ENCODE results near the gene MITF. TPM values are rescaled to one million over a fixed set of nuclear protein-coding genes. Genes with fewer than 3 reads are reported as not detected.
A peak's percentile ranks its signal among the peaks of the same experiment; 100 is the strongest.

MITF gene
- total RNA-seq, 1 experiment from 2014 or later = 4.0 TPM

DNA sequence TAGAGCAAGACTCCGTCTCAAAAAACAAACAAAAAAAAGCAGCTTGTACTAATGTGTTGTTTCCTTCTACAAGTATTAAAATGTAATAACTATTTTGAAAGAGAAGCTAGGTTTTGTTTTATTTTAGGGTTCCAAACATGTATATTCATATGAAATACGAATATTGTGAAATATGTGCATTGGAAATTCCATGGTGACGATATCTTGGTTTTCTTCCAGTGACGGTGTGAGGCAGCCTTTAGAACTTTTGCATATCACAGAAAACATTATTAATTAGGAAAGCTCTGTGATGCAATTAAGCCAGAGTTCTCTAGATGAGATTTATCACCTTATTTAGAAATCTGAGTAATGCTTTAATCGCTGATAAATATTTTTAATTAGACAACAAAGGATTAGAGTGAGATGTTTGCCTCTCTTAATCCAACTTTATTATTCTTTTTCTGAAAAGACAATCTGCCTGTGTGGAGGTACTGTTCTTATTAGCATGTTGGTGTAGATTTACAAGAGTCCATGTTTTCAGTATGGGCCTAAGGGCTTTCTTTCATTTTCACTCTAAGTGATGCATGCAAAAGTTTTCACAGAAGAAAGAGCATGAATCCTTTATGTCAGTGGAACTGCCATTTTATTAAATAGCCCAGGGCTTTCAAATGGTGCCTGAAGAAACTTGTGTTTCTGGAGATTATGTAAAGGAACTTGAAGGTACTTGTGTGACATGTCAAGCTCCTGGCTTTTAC, 222.6 kb downstream of the MITF start:
- peak; percentile 9 for DNase-seq (ENCODE audit: low read depth)

DNA sequence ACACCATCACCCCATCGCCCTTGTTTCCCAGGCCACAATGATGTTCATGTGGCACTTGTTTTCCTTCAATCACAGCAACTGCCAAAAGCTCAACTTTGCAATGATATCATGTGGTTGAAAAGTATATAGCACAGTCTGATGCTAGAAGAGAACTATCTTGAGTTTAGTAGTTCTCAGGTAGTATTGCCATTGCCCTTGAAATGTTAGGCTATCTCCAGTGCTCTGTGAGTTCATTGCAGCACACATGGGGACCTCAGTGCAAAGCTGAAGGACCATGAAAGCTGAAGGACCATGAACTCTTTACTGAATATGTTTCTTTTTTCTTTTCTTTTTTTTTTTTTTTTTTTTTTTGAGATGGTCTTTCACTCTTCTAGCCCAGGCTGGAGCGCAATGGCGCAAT, 224.4 kb downstream of the MITF start:
- DNase-seq (ENCODE audit: low read depth) = no peak

DNA sequence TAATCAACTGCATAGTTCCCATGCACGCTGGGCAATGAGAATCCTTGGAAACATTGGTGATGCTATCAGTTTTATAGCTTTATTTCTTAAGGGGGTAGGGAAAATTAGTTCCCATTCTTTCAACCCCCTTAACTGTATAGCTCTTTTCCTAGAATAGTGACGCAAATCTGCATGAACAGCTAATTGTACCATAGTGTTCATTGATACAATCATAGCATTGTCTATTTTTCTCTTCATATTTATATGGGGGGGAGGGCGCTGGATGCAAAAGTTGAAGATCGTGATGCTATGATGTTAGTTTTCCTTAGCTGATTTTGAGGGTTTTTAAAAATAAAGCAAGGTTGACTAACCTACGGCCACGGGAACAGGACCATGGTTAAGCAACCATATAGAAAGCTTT, 227.9 kb downstream of the MITF start:
- no peak for DNase-seq (ENCODE audit: low read depth)

DNA sequence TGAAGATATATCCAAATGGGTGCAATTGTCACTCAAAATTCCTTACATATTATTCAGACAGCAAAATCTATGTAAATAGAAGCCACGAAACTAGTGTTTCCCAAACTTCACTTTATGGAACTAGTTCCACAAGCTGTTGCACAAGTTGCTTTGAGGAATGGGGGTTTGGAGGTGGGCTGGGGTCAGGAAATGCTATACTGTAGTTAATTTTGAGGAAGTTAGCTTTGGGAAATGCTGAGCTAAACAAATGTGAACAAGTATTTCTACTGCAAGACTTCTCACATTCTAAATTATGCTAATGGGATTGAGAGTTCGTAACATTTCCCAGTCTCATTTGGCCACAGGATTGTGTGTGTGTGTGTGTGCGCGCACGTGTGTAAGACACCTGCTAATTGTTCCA, 231.6 kb downstream of the MITF start:
- no peak for DNase-seq (ENCODE audit: low read depth)

DNA sequence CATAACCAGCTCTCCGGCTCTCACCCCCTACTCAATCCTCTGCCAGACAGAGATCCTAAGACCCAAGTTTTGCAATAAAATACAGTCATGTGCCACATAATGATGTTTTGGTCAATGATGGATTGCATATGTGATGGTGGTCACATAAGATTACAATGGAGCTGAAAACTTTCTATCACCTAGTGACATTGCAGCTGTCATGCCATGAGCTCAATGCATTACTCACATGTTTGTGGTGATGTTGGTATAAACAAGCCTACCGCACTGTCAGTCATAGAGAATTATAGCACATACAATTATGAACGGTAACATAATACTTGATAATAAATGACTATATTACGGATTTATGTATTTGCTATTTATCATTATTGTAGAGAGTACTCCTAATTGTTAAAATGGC, 233.4 kb downstream of the MITF start:
- no peak for DNase-seq (ENCODE audit: low read depth)

DNA sequence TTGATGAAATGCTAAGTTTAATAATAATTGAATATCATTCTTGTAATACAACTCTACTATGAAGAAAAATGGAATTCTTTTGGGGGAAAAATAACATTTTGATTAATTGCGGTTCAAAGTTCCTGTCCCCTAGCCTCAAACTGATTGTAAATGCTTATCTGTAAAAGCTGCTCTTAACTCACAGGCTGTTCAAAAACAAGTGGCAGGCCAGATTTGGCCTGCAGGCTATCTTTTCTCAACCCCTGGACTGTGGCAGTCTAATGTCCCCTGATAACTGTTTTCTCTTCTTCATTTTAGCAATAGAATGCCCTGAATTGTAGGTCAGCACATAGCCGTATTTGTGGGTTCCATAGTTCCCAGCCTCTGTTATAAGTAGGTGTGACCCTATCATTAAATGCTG, 236.8 kb downstream of the MITF start:
- DNase-seq (ENCODE audit: low read depth) = no peak

DNA sequence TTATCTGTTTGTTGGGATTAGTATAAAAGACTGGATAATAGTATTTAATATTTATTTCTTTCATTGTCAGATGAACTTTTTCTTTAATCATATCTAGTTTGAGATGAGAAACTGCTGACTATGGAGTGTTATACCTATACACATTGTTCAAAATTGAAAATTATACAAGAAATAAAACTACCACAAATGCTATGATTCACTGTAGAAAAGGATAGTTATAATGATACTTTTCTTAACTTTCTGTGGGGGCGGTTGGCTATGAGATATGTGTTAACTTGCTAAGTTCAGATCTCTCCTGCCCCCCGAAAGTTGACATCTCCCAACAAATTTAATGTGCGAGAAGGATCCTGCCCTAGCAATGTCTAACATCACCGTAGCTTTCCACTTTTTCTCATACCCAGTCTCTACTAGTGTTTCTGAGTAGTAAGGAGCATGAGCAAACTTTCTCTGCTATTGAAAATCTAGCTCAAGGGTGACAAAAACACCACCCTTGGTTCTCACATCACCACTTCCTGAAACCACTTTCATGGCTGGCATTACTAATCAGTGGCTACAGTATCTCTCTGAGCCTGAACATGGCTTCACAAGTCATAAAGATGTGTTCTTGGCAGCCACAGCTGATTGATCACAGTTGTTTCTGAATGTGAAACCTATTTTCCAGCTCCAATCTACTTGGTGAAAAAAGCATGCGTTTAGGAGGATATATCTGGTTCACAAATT, 244.4 kb downstream of the MITF start:
- no peak for DNase-seq (ENCODE audit: low read depth)

DNA sequence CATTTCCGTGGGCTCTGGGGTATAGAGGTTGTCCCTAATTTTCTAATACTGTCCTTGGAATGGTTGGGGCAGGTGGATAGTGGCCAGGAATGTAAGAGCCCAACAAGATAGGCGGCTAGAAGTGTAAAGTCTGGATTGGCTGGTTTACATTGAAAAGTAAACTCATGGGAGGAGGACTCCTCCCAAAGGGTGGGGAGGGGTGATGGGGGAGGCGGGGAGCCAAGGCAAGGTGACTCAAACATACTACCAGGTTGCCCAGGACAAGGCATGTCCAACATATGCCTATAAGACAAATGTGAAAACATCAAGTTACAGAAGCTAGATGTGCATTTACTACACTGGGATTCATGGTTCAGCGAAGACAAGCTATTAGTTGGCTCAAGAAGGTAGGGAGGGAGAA, 246.0 kb downstream of the MITF start:
- DNase-seq (ENCODE audit: low read depth) = no peak

DNA sequence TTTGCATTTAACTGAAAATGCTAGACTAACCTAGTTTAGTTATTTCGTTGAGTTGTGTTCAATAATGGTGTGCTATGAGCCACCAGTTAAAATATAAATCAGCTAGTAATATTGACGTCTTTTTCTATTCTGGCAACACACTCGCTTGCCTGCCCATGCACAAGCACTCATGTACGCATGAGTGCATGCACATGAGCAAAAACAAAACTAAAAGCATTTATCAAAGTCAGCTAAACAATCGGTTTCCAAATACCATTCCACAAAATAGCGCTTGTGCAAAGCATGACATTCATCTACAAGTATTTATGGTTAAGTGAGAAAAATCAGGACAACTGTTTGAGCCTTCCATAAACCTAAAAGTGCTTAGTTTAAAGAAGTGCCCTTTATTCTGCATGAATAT, 247.2 kb downstream of the MITF start:
- DNase-seq (ENCODE audit: low read depth) = no peak

DNA sequence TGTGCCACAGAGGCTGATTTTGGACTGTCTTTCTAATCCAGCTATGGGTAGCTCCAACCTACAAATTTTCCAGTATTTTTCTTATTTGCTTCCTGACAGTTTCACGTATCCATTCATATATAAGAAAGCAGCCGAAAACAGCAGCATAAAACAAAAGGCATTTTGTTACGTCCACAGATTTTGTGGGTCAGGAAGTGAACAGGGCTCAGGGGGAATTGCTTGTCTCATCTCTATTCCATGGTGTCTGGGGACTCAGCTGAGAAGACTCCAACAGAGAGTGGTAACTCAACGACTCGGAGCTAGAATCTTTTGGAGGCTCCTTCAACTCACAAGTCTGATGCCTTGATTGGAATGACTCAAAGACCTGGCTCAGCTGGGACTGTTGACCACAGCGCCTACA, 248.6 kb downstream of the MITF start:
- DNase-seq (ENCODE audit: low read depth) = no peak

DNA sequence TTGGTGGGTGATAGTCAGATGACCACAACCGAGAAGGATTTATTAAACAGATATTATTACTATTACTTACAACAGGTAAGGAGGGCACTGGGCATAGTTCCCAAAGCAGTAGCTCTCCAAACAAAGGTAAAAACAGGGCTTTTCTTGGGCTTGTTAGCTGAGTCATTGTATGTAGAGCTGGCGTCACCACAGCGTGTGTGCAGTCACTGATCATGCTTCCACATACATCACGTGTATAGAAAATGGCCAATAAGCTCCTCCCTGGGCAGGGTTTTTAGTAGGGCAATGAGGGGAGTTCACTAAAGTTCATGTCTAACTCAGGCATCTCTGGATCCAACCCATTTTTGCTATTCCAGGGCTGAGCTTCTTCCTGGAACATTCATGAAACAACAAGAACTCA, 254.5 kb downstream of the MITF start:
- DNase-seq (ENCODE audit: low read depth) = no peak

DNA sequence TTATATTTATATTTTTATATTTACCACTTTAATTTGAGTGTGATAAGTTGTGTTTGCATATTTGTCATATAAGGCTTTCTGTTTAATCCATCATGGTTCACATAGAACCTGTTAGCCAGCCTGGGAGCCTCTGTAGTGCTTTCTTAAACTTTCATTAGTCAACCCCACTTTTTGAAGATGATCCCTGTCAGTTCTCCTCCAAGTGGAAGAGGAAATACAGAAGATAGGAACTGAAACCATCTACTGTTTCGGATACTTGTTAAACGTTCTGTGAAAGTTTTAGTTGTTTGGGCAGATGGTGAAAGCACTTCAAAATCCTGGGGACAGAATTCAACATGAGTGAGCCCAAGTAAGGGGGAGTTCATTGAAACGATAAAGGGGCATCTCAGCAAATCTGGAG, 255.7 kb downstream of the MITF start:
- no peak for DNase-seq (ENCODE audit: low read depth)

DNA sequence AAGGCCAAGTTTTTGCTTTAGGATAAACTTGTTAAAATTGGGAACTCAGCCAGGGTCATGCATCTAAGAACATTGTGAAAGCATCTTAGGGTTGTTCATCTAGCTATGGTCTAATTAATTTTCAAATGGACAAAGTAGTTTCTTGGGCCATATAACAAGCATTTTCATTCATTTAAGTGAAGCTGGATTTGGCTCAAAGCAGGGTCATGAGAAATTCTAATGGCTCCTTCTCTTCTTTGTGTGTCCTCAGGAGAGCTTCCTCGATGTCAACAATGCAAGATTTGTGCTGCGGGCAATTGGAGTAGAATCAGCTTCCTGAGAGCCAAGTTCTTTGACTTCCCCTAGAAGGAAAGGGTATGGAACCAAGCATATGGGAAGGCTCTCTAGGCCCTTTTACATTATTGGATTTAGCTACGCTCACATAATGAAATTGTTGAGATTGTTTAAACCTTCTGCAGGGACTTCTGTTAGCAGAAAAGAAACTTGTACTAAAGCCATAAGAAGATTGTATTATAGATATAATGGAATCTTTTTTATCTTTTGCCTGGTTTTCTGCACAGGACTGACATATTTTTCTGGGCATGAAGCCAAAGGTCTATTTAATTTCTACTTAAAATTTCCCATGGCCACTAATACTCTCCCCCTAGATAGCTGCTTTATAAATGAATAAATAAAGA, 258.5 kb downstream of the MITF start:
- peak; percentile 22 for DNase-seq (ENCODE audit: low read depth)

DNA sequence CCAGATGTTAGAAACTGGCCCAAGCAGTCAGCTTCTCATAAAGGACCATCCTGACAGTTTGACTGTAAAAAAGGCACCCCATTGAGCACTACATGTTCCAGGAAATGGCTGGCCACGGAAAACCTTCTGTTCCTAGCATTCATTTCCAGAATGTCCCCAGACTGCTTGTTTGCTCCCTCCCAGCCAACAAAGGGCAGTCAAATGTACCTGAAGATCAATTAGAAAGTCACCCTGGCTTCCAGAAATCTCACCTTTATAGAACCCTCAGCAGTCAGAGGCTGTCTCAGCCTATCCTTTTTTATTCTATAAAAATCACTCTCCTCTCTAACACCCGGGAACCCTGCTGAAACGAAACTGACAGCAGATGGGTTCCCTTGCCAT, 259.5 kb downstream of the MITF start:
- peak; percentile 13 for DNase-seq (ENCODE audit: low read depth)

DNA sequence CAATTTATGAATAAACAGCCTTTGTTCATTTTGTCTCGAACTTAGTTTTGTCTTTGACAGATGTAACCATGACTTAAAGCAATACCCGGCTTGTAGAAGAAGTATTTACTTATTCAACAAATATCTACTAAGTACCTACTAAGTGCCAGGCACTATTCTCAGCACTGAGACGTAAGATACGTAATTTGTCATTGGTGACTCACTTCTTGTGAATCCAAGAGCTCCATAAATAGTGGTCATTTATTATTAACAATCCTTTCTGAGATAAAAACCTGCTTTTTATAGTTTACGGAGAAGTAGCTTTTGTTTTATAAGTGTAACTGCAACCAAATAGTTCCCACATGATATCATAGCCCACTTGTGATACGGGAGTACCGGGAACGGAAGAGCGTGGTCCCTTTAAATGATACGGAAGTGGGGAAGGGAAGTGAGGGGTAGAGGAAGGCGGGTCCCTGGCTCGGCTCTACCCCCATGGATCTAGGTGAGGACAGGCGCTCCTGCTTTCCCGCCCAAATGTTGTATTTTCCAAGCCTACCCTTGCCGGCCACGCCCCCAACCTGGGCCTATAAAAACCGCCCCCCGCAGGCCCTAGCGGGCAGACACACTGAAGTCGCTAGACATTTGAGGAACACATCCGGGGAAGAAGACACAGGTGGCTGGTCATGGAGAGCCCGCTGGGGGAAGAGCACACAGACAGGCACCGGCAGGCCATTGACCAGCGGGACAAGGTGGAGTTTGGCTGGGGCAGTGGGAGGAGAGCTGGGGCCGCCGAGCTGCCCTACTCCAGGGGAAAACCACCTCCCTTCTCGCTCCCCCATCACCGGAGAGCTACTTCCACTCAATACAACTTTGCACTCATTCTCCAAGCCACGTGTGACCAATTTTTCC, 260.1 kb downstream of the MITF start, which contains the start of gene SAMMSON:
Gene SAMMSON (plus strand): TSS at position 594 of the 888 bp plus-strand sequence.
- peak; percentile 96 for DNase-seq (ENCODE audit: low read depth)

DNA sequence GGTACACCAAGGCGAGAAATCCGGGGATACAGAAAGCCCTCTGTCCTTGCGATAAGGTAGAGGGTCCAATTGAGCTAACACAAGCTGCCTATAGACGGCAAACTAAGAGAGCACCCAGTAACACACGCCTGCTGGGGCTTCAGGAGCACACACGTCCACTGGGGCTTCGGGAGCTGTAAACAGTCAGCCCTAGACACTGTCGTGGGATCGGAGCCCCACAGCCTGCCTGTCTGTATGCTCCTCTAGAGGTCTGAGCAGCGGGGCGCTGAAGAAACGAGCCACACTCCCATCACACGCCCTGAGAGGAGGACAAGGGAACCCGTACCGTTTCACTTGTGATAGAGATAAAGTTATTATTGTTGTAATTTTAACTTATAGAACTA, 260.8 kb downstream of the MITF start:
- peak; percentile 61 for DNase-seq (ENCODE audit: low read depth)

DNA sequence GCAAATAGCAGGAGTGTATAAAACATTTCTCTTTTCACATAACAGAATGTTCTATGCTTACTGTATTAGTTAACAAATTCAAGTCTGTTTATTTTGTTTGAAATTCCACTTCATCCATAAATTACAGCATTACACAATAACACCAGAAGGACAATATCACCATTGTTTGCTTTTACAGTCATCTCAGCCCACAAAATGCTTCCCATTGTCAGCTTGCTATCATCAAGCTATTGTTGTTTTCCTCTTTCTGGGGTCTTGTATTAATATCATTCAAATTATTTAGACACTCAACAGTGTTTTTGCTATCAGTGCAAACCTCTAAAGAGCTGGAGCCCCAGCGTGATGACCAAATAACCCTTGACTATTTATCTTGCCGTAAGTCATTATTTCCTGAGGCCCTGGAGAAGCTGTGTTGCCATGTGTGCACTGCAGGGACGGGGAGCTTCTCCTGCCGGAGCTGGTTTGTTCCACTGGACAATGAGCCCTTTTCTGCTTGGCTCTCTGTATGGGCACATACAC, 261.4 kb downstream of the MITF start:
- peak; percentile 46 for DNase-seq (ENCODE audit: low read depth)

DNA sequence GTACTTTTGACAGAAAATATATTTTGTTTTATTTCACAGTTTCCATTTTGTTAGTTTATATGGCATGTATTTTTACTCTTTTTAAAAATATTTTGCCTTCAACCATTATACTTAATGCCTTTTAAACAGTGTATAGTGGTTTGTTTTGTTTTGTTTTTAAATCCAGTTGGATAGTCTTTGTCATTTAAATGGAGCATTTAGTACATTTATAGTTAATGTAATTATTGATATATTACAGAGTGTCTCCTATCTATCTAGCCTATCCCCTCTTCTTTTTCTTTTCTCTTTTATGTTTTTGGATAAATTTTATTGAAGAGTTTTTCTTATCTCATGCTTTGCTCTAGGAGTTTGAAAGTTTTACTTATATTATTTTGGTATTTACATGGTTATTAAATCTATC, 263.9 kb downstream of the MITF start:
- no peak for DNase-seq (ENCODE audit: low read depth)

DNA sequence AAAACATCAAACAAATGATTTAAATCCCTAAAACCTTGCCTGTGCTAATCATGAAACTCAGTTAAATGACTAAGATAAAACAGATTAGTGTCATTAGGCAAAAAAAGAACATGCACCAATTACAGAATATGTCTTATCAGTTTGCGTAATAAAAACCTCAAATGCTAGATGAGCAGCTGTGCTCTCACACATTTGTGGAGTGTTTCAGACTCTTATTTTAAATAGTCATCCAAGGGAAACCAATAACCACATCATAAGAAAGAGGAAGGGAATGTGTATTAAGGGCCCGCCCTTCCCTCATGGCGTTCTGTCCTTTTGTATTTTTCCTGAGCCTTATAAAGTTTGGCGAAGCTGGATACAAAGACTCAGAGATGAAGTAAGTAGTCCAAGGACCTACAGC, 266.8 kb downstream of the MITF start:
- DNase-seq (ENCODE audit: low read depth) = no peak

DNA sequence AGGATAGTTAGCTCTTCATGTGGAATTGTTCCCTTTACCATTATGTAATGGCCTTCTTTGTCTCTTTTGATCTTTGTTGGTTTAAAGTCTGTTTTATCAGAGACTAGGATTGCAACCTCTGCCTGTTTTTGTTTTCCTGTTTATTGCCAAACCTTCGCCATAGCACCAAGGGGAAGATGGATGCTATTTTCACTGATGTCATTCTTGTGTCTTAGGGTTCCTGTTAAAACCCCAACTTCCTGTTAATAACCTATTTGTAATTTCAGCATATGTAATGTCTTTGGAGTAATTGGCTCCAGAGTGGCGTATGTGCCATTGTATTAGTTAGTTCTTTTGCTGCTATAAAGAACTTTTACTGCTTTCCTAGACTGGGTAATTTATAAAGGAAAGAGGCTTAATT, 271.1 kb downstream of the MITF start:
- no peak for DNase-seq (ENCODE audit: low read depth)

DNA sequence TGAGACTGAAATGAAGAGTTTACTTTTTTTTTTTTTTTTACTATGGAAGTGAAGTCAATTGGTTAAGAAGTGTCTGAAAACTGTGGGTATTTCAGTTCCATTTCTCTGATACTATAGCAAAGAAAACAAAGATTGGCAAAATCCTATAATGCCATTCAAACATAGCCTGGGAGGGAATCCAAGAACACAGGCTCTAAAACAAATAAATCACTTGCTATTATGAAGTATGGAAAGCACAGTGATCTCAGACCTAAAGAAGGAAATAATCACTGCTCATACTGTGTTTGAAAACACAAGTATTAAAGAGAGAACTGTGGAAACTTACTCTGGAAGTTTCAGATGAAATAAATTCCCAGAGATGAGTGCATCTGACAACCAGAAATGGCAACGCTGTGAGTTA, 272.3 kb downstream of the MITF start:
- no peak for DNase-seq (ENCODE audit: low read depth)

All from RPMI7951 (cell line).